A549 (cell line): ENCODE data around the gene DHFR2.

ENCODE experiments used
- EP300 ChIP-seq, 2 experiments: fragments of >200 bp; sonication (Bioruptor Twin); formaldehyde crosslinking; IDR thresholded peaks; 2 replicates in 1 of 2; 3 replicates in 1 of 2; pipeline ENCODE4 v1.6.1; 2016 to 2017
- JUN ChIP-seq, 2 experiments: fragments of >200 bp; sonication (Bioruptor Twin); formaldehyde crosslinking; IDR thresholded peaks; 2 replicates in 1 of 2; 3 replicates in 1 of 2; pipeline ENCODE4 v1.6.1; 2016 to 2017

DNA sequence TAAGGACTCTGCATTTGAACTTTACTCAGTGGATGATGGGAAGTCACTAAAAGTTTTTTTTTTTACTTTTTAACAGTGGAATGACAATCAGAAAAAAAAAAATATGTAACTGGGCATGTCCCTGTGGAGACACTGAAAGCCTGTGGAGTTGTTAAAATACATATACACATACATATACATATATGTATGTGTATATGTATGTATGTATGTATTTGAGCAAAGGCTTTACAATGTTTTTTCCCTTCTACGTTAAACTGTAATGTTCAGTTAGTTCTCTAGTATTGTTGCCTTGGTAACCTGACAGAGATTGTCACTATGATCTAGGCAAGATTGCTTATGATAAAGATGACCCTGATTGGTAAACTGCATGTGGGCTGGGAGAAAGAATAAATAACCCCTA lies 30.4 kb upstream of the DHFR2 start:
- TF ChIP-seq JUN (IDR thresholded peaks at IDR 0.05) (no peak), EP300 (IDR thresholded peaks at IDR 0.05) (no peak)
